ENCODE measurements around the gene SNX32.
A peak's percentile ranks its signal among the peaks of the same experiment; 100 is the strongest.

Gene SNX32

DNA sequence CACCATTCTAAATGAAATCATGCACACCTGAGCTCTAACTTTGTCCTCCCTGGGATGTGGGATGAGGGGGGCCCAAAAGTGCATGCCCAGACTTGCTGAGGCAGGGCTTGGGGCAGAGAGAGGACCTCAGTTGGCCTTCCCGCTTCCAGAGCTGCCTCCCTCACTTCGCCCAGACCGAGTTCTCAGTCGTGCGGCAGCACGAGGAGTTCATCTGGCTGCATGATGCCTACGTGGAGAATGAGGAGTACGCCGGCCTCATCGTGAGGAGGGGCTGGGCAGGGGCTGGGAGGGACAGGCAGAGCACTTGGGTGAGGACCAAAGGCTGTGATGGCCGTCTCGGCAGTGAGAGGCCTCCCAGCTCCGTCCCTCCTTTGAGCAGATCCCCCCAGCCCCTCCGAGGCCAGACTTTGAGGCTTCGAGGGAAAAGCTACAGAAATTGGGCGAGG lies 16.0 kb downstream of the SNX32 start:
- Histone ChIP-seq H3K27ac (ENCODE audit: poor library complexity, severe bottlenecking) (no peak overlapping the region), H3K4me3 (ENCODE audit: severe bottlenecking) (no peak overlapping the region), H3K27me3 (ENCODE audit: insufficient read depth, poor library complexity, severe bottlenecking) (no peaks in the 10 kb centered on the region), H3K36me3 (ENCODE audit: low read depth) (peaks cover 22% of the 10 kb centered on the region), H3K4me1 (ENCODE audit: insufficient read depth, poor library complexity, severe bottlenecking) (no peaks in the 10 kb centered on the region), H3K9me3 (ENCODE audit: severe bottlenecking) (no peaks in the 10 kb centered on the region)
- peak; percentile 0; the same call in 1 of the 3 replicates for ATAC-seq (ENCODE audit: low read depth)
- no peak for TF ChIP-seq CTCF (IDR thresholded peaks at IDR 0.05; ENCODE audit: poor library complexity, severe bottlenecking)
- DNase-seq (ENCODE audit: low spot score): peak; percentile 51

- Histone ChIP-seq H3K9me3 (ENCODE audit: severe bottlenecking) (no peaks in the 10 kb centered on the region), H3K27me3 (ENCODE audit: insufficient read depth, poor library complexity, severe bottlenecking) (no peaks in the 10 kb centered on the region), H3K27ac (ENCODE audit: poor library complexity, severe bottlenecking) (no peak overlapping the region), H3K4me1 (ENCODE audit: insufficient read depth, poor library complexity, severe bottlenecking) (no peaks in the 10 kb centered on the region), H3K36me3 (ENCODE audit: low read depth) (peaks cover 26% of the 10 kb centered on the region), H3K4me3 (ENCODE audit: severe bottlenecking) (no peak overlapping the region)
- peak; percentile 7 for ATAC-seq (ENCODE audit: low read depth)
- no peak for TF ChIP-seq CTCF (IDR thresholded peaks at IDR 0.05; ENCODE audit: poor library complexity, severe bottlenecking)
- peak; percentile 53 for DNase-seq (ENCODE audit: low spot score)
Observed at GRCh38 chr11:65850217-65851082, 16.7 kb downstream of the SNX32 start.

- no peaks in the 10 kb centered on the region for H3K4me1 ChIP-seq (ENCODE audit: insufficient read depth, poor library complexity, severe bottlenecking)
- no peak for DNase-seq (ENCODE audit: low spot score)
- H3K4me3 ChIP-seq (ENCODE audit: severe bottlenecking): no peak overlapping the region
- TF ChIP-seq CTCF (IDR thresholded peaks at IDR 0.05; ENCODE audit: poor library complexity, severe bottlenecking): peak; percentile 31
- H3K9me3 ChIP-seq (ENCODE audit: severe bottlenecking): no peaks in the 10 kb centered on the region
- H3K27me3 ChIP-seq (ENCODE audit: insufficient read depth, poor library complexity, severe bottlenecking): no peaks in the 10 kb centered on the region
- H3K36me3 ChIP-seq (ENCODE audit: low read depth): peaks cover 33% of the 10 kb centered on the region
- no peak overlapping the region for H3K27ac ChIP-seq (ENCODE audit: poor library complexity, severe bottlenecking)
- peak; percentile 3 for ATAC-seq (ENCODE audit: low read depth)
Observed at GRCh38 chr11:65851083-65851579, 17.4 kb downstream of the SNX32 start.

DNA sequence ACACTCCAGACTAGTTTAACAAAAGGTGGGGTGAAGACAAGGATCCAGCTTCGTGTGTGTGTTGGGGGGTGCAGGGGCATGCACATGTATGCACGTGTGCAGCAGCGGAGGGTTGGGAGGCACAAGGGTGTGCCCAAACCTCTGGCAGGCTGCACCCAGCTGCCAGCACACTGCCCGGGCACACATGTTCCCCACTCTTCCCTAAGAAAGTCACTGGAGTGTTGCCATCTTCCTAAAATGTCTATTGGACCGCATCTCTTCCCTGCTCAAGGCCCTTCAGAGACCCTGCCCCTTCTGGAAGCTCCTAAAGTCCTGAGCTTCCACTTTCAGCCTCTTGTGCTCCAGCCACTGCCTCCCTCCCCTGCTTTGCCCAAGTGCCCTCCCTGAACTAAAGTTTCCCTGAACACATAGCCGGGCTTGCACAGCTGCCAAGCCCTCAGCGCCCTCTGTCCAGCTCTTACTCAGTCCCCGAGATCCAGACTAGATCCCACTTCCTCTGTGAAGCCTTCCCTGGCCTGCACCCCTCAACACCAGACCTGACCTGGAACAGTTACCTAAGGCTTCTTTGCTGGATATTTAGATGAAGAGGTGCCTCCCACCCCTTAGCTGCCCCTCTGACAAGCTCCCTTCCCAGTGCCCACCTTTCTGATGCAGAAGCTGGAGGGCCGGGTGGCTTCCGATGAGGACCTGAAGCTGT lies 18.2 kb downstream of the SNX32 start:
- no peak for TF ChIP-seq CTCF (IDR thresholded peaks at IDR 0.05; ENCODE audit: poor library complexity, severe bottlenecking)
- H3K9me3 ChIP-seq (ENCODE audit: severe bottlenecking): no peaks in the 10 kb centered on the region
- H3K27ac ChIP-seq (ENCODE audit: poor library complexity, severe bottlenecking): no peak overlapping the region
- ATAC-seq (ENCODE audit: low read depth) (peak; percentile 11), DNase-seq (ENCODE audit: low spot score) (no peak)
- peaks cover 41% of the 10 kb centered on the region for H3K36me3 ChIP-seq (ENCODE audit: low read depth)
- no peaks in the 10 kb centered on the region for H3K4me1 ChIP-seq (ENCODE audit: insufficient read depth, poor library complexity, severe bottlenecking)
- H3K4me3 ChIP-seq (ENCODE audit: severe bottlenecking): no peak overlapping the region
- no peaks in the 10 kb centered on the region for H3K27me3 ChIP-seq (ENCODE audit: insufficient read depth, poor library complexity, severe bottlenecking)
